IPS-18a (cell line): ENCODE data around the gene TCIRG1.

Experiments used
- H3K27ac ChIP-seq: one replicate; pipeline ENCODE4 v1.5.1; 2013; ENCODE audit warnings: low read length
- H3K27me3 ChIP-seq: one replicate; pipeline ENCODE4 v1.6.1; 2013; ENCODE audit warnings: mild to moderate bottlenecking, low read length; ENCODE audit not compliant: control insufficient read depth, insufficient read depth
- H3K36me3 ChIP-seq: one replicate; pipeline ENCODE4 v1.6.1; 2013; ENCODE audit warnings: low read depth, low read length; ENCODE audit not compliant: control insufficient read depth
- H3K4me1 ChIP-seq: one replicate; pipeline ENCODE4 v1.6.1; 2013; ENCODE audit warnings: low read depth, low read length; ENCODE audit not compliant: control insufficient read depth
- H3K4me3 ChIP-seq: one replicate; pipeline ENCODE4 v1.5.1; 2013; ENCODE audit warnings: low read length
- H3K9ac ChIP-seq: one replicate; pipeline ENCODE4 v1.6.1; 2013; ENCODE audit warnings: mild to moderate bottlenecking, low read length, moderate library complexity
- H3K9me3 ChIP-seq: one replicate; pipeline ENCODE4 v1.6.1; 2013; ENCODE audit warnings: low read depth, low read length; ENCODE audit not compliant: control insufficient read depth

TCIRG1 gene

GRCh38 chr11:68008381-68009337, 30.2 kb upstream of the TCIRG1 start:
- peaks cover 11% of the 10 kb centered on the region for H3K4me1 ChIP-seq
- H3K9ac ChIP-seq, result no peak overlapping the region

GRCh38 chr11:68009391-68010089, 29.3 kb upstream of the TCIRG1 start:
- H3K27ac ChIP-seq, result no peak overlapping the region
- H3K4me1 ChIP-seq, result peaks cover 11% of the 10 kb centered on the region
- H3K9ac ChIP-seq, result no peak overlapping the region

More at GRCh38 chr11:68008381-68009337, 30.2 kb upstream of the TCIRG1 start:
- Histone ChIP-seq H3K27ac (no peak overlapping the region), H3K27me3 (no peaks in the 10 kb centered on the region), H3K36me3 (no peaks in the 10 kb centered on the region), H3K9me3 (no peaks in the 10 kb centered on the region), H3K4me3 (no peak overlapping the region)

GRCh38 chr11:68010090-68011041, 28.5 kb upstream of the TCIRG1 start, which contains the start of gene ALDH3B1:
Gene ALDH3B1, plus strand, starts transcription at chr11:68010327. Its CDS starts 4,971 bp downstream, at chr11:68015298.
- no peaks in the 10 kb centered on the region for H3K36me3 ChIP-seq
- no peak within 1 kb of the TSS for H3K27ac ChIP-seq
- peaks cover 11% of the 10 kb centered on the region for H3K4me1 ChIP-seq
- H3K9me3 ChIP-seq, result no peaks in the 10 kb centered on the region
- H3K9ac ChIP-seq, result no peak within 1 kb of the TSS
- H3K27me3 ChIP-seq, result no peaks in the 10 kb centered on the region
- no peak within 1 kb of the TSS for H3K4me3 ChIP-seq

More at GRCh38 chr11:68009391-68010089, 29.3 kb upstream of the TCIRG1 start:
- no peaks in the 10 kb centered on the region for H3K27me3 ChIP-seq
- no peak overlapping the region for H3K4me3 ChIP-seq
- no peaks in the 10 kb centered on the region for H3K9me3 ChIP-seq
- H3K36me3 ChIP-seq, result no peaks in the 10 kb centered on the region

GRCh38 chr11:68011051-68011943, 27.5 kb upstream of the TCIRG1 start:
- Histone ChIP-seq H3K27me3 (no peaks in the 10 kb centered on the region), H3K4me3 (no peak overlapping the region), H3K9me3 (no peaks in the 10 kb centered on the region), H3K9ac (no peak overlapping the region), H3K36me3 (no peaks in the 10 kb centered on the region), H3K27ac (no peak overlapping the region), H3K4me1 (peaks cover 11% of the 10 kb centered on the region)

GRCh38 chr11:68012044-68012842, 26.6 kb upstream of the TCIRG1 start:
- Histone ChIP-seq H3K9ac (no peak overlapping the region), H3K4me1 (peaks cover 11% of the 10 kb centered on the region), H3K36me3 (no peaks in the 10 kb centered on the region), H3K4me3 (no peak overlapping the region), H3K27me3 (no peaks in the 10 kb centered on the region), H3K9me3 (no peaks in the 10 kb centered on the region), H3K27ac (no peak overlapping the region)

GRCh38 chr11:68012843-68013610, 25.8 kb upstream of the TCIRG1 start:
- no peak overlapping the region for H3K27ac ChIP-seq
- H3K36me3 ChIP-seq, result no peaks in the 10 kb centered on the region
- no peaks in the 10 kb centered on the region for H3K27me3 ChIP-seq
- no peak overlapping the region for H3K4me3 ChIP-seq
- no peak overlapping the region for H3K9ac ChIP-seq
- no peaks in the 10 kb centered on the region for H3K9me3 ChIP-seq
- H3K4me1 ChIP-seq, result peaks cover 11% of the 10 kb centered on the region

GRCh38 chr11:68013611-68014156, 25.1 kb upstream of the TCIRG1 start:
- Histone ChIP-seq H3K9me3 (no peaks in the 10 kb centered on the region), H3K36me3 (no peaks in the 10 kb centered on the region), H3K9ac (no peak overlapping the region), H3K4me3 (no peak overlapping the region), H3K27ac (no peak overlapping the region), H3K4me1 (peaks cover 11% of the 10 kb centered on the region), H3K27me3 (no peaks in the 10 kb centered on the region)

GRCh38 chr11:68014157-68014946, 24.5 kb upstream of the TCIRG1 start:
- H3K9ac ChIP-seq, result no peak overlapping the region
- no peaks in the 10 kb centered on the region for H3K9me3 ChIP-seq
- no peak overlapping the region for H3K4me3 ChIP-seq
- H3K36me3 ChIP-seq, result no peaks in the 10 kb centered on the region
- H3K4me1 ChIP-seq, result peaks cover 11% of the 10 kb centered on the region
- no peak overlapping the region for H3K27ac ChIP-seq
- no peaks in the 10 kb centered on the region for H3K27me3 ChIP-seq
